Measurements from ENCODE around the gene UNC5B.

Gene UNC5B

DNA sequence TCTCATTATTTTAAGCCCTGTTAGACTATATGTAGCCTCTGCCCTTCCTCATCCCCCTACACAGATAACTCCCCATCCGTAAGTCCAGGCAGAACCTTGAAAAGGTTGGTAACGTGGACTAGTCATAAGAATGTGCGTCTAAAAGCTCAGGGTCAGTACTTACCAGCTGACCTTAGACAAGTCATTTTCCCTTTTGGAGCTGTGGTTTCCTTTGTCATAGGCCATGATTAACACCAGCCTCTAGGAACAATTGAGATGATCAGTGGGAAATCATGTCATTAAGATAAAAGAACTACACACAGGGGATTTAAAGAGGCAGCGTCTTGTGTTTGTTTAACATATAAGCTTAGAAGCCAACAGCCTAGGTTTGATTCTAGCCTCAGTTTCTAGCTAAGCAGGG lies 6.9 kb upstream of the UNC5B start:
- no peak overlapping the region for H3K4me3 ChIP-seq (ENCODE audit: low read depth, low read length)
- DNase-seq (ENCODE audit: low read depth): no peak
- TF ChIP-seq, protein P1, sequence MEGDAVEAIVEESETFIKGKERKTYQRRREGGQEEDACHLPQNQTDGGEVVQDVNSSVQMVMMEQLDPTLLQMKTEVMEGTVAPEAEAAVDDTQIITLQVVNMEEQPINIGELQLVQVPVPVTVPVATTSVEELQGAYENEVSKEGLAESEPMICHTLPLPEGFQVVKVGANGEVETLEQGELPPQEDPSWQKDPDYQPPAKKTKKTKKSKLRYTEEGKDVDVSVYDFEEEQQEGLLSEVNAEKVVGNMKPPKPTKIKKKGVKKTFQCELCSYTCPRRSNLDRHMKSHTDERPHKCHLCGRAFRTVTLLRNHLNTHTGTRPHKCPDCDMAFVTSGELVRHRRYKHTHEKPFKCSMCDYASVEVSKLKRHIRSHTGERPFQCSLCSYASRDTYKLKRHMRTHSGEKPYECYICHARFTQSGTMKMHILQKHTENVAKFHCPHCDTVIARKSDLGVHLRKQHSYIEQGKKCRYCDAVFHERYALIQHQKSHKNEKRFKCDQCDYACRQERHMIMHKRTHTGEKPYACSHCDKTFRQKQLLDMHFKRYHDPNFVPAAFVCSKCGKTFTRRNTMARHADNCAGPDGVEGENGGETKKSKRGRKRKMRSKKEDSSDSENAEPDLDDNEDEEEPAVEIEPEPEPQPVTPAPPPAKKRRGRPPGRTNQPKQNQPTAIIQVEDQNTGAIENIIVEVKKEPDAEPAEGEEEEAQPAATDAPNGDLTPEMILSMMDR (IDR thresholded peaks at IDR 0.05; ENCODE audit: low read depth, low read length, missing control alignments): no peak
- in situ Hi-C loops (cut with HindIII; ENCODE audit: low sequenced_read_pairs): no loop called here

DNA sequence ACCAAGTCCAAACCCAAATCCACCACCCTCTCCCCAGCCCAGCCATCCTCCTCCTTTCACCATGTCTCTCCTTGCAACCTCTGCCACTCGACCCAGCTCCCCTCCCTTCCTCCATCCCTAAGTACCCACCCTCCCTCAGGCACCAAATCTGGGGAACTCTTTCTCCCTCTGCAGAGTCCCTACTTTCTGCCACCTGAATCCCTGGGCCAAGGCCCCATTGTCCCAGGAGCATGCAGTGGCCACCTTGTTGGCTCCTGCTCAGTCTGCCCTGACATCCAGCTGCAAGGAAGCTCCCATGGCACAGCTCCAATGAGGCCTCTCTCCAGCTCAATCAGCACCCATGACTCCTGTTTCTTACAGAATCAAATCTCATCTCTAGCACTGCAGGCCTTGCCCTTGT lies 5.5 kb upstream of the UNC5B start:
- TF ChIP-seq, protein P1 (IDR thresholded peaks at IDR 0.05; ENCODE audit: low read depth, low read length, missing control alignments): no peak
- in situ Hi-C loops (cut with HindIII; ENCODE audit: low sequenced_read_pairs): no loop called here
- no peak for DNase-seq (ENCODE audit: low read depth)
- no peak overlapping the region for H3K4me3 ChIP-seq (ENCODE audit: low read depth, low read length)

DNA sequence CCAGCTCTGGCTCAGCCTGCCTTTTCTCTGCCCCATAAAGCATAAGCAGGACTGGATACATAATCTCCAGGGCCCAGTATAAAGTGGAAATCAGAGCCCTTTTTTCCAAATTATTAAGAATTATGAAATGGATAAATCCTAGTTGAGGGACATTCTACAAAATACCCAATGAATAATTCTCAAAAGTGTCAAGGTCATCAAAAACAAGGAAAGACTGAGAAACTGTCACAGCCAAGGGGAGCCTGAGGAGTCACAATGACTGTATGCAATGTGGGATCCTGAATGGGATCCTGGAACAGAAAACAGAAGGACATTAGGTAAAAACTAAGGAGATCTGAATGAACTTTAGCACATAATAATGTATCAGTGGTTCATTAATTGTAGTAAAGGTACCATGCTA lies 4.8 kb upstream of the UNC5B start:
- TF ChIP-seq, protein P1 (IDR thresholded peaks at IDR 0.05; ENCODE audit: low read depth, low read length, missing control alignments): no peak
- no peak for DNase-seq (ENCODE audit: low read depth)
- in situ Hi-C loops (cut with HindIII; ENCODE audit: low sequenced_read_pairs): no loop called here
- H3K4me3 ChIP-seq (ENCODE audit: low read depth, low read length): no peak overlapping the region

DNA sequence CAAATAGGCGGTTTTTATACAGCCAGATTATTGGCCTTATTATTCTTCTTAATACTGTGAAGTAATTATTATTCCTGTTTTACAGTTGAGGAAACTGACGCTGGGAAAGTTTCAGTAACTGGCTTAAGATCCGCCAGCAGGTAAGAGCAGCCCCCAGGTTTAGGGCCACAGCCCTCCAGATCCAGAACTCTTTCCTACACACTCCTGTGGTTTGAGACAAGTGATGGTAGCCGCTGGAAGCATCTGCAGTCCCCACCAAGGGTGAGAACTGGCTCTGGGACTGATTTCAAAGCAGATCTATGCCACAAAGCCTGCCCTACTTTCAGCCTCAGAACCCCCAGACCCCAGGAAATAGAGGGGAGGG lies 3.0 kb upstream of the UNC5B start:
- TF ChIP-seq, protein P1 (IDR thresholded peaks at IDR 0.05; ENCODE audit: low read depth, low read length, missing control alignments): no peak
- in situ Hi-C loops (cut with HindIII; ENCODE audit: low sequenced_read_pairs): no loop called here
- DNase-seq (ENCODE audit: low read depth): no peak
- H3K4me3 ChIP-seq (ENCODE audit: low read depth, low read length): no peak overlapping the region

DNA sequence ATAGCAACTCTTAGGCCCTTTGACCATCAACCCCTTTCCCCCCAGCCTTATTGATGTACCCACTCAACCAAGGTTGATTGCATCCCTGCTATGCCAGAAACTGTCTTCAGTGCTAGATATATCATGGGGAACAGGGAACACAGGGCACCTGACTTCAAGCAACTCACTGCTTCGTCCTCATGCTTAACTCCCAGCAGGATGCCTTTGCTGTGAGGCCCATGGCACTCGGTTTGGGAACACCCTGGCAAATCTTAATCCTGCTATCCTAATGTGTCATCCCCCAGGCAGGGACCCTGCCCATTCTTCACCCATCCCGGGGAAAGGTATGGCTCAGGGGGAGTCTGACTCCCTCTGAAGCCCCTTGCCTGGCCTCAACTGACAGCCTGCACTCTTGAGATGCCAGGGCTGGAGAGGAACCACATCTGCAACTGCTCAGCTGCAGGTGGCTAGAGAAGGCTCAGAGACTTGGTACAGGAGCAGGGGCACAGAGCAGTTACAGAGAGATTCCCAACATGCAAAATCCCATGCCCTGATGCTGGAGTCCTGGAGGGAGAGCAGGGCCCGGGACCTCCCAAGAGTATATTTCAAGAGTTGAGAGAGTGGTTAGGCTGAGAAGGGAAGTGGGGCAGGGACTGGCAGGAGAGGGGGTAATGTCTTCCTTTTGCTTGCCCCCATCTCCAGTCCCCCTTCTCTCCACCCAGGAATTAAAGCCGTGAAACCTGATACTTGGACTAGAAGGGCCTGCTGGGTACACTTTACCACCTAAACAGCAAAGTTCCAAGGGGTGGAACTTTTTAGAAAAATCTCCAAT lies 2.4 kb upstream of the UNC5B start:
- DNase-seq (ENCODE audit: low read depth): no peak
- in situ Hi-C loops (cut with HindIII; ENCODE audit: low sequenced_read_pairs): no loop called here
- no peak overlapping the region for H3K4me3 ChIP-seq (ENCODE audit: low read depth, low read length)
- TF ChIP-seq, protein P1 (IDR thresholded peaks at IDR 0.05; ENCODE audit: low read depth, low read length, missing control alignments): no peak

DNA sequence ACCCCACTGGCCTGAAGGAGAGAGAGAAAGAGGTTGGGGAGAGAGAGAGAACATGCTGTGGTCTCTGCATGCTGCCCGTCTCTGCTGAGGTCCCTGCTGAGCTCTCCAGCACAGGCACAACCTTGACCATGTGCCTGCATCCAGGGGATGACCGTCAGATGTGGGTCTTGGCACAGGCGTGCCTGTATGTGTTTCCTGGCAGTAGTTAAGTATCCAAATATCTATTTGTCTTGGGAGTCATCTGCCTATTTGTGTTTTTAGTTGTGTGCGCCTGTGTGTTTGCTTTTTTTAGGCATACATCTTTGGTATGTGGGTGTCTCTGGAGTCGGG lies 1.9 kb upstream of the UNC5B start:
- DNase-seq (ENCODE audit: low read depth): no peak
- H3K4me3 ChIP-seq (ENCODE audit: low read depth, low read length): no peak overlapping the region
- TF ChIP-seq, protein P1 (IDR thresholded peaks at IDR 0.05; ENCODE audit: low read depth, low read length, missing control alignments): no peak
- in situ Hi-C loops (cut with HindIII; ENCODE audit: low sequenced_read_pairs): no loop called here
